ENCODE measurements around the gene ITGAX. TPM values are rescaled to one million over a fixed set of nuclear protein-coding genes. Genes with fewer than 3 reads are reported as not detected.

ITGAX gene
- total and polyA plus RNA-seq, 7 donors, result 0.34 to 2.6 (median 1.7) TPM

DNA sequence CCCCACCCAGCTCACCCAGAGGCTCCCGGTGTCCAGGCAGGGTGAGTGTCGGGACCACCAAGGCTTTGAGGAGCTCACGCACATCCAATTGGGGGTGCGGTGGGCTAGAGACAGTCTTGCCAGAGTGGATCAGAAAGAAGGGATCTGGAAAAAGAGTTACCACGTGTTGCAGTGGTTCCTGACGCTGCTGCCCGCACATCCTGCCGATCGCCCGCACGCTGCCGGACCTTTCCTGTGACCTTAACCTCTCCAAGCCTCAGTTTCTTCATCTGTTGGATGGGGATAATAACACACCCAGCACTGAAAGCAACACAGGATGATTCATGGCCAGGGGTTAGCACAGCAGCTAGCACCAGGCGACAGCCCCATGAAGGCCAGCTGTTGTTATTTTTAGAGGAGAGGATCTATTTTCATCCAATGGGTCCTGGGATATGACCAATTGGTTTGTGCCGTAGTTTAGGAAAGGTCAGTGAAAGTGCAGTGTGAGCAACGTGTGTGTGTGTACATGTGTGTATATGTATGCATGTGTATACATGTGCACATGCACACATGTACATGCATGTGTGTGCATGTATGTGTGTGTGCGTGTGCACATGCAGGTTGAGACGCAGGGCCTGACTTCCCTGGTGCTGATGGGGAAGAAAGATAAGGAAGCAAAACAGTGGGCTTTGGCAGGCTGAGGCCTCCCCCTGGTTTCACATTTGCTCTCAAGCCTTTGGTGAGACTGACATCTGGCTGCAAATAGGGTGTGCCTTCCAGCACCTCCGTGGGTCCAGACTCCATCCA is 2.5 kb downstream of the ITGAX start:
- H3K27ac ChIP-seq, result no peak overlapping the region

DNA sequence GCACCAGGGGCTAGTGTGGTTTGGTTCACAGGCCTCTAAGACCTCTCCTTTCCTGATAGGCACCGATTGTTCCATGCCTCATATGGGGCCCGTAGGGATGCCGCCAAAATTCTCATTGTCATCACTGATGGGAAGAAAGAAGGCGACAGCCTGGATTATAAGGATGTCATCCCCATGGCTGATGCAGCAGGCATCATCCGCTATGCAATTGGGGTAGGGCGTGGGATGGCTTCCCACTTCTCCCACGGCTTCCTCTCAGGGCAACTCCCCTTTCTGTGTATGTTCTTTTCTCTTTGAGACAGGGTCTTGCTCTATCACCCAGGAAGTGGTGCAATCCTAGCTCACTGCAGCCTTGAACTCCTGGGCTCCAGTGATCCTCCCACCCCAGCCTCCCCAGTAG is 5.3 kb downstream of the ITGAX start:
- H3K4me3 ChIP-seq, result no peak overlapping the region
- DNase-seq (peak in 1 of 2 donors; percentile 23), ATAC-seq (no peak)
- no peaks in the 10 kb centered on the region for H3K27me3 ChIP-seq (ENCODE audit: insufficient read depth in 3 of 3, low read length in 2 of 3)
- TF ChIP-seq, protein P1, sequence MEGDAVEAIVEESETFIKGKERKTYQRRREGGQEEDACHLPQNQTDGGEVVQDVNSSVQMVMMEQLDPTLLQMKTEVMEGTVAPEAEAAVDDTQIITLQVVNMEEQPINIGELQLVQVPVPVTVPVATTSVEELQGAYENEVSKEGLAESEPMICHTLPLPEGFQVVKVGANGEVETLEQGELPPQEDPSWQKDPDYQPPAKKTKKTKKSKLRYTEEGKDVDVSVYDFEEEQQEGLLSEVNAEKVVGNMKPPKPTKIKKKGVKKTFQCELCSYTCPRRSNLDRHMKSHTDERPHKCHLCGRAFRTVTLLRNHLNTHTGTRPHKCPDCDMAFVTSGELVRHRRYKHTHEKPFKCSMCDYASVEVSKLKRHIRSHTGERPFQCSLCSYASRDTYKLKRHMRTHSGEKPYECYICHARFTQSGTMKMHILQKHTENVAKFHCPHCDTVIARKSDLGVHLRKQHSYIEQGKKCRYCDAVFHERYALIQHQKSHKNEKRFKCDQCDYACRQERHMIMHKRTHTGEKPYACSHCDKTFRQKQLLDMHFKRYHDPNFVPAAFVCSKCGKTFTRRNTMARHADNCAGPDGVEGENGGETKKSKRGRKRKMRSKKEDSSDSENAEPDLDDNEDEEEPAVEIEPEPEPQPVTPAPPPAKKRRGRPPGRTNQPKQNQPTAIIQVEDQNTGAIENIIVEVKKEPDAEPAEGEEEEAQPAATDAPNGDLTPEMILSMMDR (IDR thresholded peaks at IDR 0.05), result no peak
- 85 to 87% (median 86%) methylated on average over 7 of the region's 7 CpGs for WGBS, 3 donors
- no peaks in the 10 kb centered on the region for H3K9me3 ChIP-seq
- intact Hi-C loops (cut with DNase I), result no loop called here
- H3K36me3 ChIP-seq (ENCODE audit: insufficient read depth in 1 of 2, low read depth in 1 of 2), result no peaks in the 10 kb centered on the region
- H3K4me1 ChIP-seq, result peaks cover 6% of the 10 kb centered on the region
- H3K27ac ChIP-seq, result no peak overlapping the region

More for the DNA sequence above, 2.5 kb downstream of the ITGAX start:
- intact Hi-C loops (cut with DNase I), result no loop called here
- Histone ChIP-seq H3K4me1 (peaks cover 6% of the 10 kb centered on the region), H3K27me3 (ENCODE audit: insufficient read depth in 3 of 3, low read length in 2 of 3) (no peaks in the 10 kb centered on the region), H3K4me3 (peak overlapping the region; percentile 15), H3K36me3 (ENCODE audit: insufficient read depth in 1 of 2, low read depth in 1 of 2) (no peaks in the 10 kb centered on the region), H3K9me3 (no peaks in the 10 kb centered on the region)
- TF ChIP-seq, protein P1 (IDR thresholded peaks at IDR 0.05), result no peak
- DNase-seq (peak in 1 of 2 donors; percentile 68), ATAC-seq (peak; percentile 77 to 96 (median 93))
- WGBS, 3 donors, result 60 to 65% (median 63%) methylated on average over 18 of the region's 18 CpGs

DNA sequence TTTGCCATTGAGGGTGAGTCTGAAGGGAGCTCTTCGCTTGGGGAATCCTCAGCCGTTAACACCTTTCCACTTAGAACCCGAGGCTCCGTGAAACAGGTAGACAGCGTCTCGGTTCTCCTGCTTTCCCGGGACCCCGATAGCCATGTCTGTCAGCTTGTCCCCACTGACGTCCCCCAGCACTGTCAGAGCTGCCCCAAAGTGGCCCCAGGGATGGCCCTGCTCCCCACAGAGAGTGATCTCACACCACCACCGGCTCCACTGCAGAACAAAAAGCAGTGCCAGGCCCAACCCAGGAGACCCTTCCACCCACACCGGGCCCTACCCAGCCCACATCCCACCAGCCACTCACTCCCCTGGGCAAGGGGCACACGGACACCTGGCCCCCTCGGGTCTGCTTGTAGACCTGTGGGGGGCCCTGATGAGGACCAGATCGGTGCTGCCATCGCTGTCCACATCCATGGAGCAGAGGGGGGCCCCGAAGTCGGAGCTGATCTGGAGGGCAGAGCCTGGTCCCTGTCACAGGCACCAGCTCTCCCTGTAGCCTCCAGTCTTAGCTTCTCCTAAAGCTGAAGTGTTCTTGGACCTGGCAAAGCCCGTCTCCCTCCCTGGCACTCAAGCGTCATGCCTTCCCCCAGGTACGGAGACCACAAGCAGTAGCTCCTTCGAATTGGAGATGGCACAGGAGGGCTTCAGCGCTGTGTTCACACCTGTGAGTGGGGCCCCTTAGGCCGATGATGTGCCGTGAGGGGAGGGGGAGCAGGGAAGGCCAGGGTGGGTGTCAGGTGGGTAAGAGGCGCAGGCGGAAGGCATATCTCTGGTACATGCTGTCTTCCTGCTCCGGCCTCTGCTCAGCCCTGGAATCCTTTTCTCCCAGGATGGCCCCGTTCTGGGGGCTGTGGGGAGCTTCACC is 6.5 kb downstream of the ITGAX start:
- intact Hi-C loops (cut with DNase I), result no loop called here

DNA sequence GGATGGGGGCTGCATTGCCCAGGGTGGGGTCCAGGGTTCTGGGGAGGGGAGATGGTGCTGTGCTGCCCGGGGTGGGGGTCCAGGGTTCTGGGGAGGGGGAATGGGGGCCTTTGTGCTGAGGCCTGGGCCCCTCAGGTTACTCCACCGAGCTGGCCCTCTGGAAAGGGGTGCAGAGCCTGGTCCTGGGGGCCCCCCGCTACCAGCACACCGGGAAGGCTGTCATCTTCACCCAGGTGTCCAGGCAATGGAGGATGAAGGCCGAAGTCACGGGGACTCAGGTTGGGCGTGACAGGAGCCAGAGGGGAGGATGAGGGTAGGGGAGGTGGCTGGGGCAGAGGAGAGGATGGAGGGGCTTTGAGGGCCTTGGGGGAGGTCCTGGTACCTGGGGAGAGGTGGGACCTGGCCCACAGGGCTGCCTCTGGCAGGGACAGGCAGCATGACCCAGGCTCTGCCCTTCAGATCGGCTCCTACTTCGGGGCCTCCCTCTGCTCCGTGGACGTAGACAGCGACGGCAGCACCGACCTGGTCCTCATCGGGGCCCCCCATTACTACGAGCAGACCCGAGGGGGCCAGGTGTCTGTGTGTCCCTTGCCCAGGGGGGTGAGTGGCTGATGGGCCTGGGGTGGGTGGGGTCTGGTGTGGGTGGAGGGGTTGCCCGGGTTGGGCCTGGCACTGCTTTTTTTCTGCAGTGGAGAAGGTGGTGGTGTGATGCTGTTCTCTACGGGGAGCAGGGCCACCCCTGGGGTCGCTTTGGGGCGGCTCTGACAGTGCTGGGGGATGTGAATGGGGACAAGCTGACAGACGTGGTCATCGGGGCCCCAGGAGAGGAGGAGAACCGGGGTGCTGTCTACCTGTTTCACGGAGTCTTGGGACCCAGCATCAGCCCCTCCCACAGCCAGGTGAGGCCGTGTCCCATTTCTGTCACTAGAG is 7.8 kb downstream of the ITGAX start:
- intact Hi-C loops (cut with DNase I), result no loop called here
- TF ChIP-seq, protein P1 (IDR thresholded peaks at IDR 0.05), result no peak
- no peak overlapping the region for H3K4me3 ChIP-seq
- peak in 1 of 2 donors; percentile 34 for DNase-seq
- H3K27ac ChIP-seq, result no peak overlapping the region
- 83 to 89% (median 83%) methylated on average over 18 to 26 of the region's 26 CpGs for WGBS, 3 donors
- H3K36me3 ChIP-seq (ENCODE audit: insufficient read depth in 1 of 2, low read depth in 1 of 2), result no peaks in the 10 kb centered on the region
- peaks cover 5% of the 10 kb centered on the region for H3K4me1 ChIP-seq
- peak in 1 of 4 donors; percentile 28 for ATAC-seq
- no peaks in the 10 kb centered on the region for H3K27me3 ChIP-seq (ENCODE audit: insufficient read depth in 3 of 3, low read length in 2 of 3)
- no peaks in the 10 kb centered on the region for H3K9me3 ChIP-seq

More for the DNA sequence above, 6.5 kb downstream of the ITGAX start:
- no peaks in the 10 kb centered on the region for H3K9me3 ChIP-seq
- no peaks in the 10 kb centered on the region for H3K27me3 ChIP-seq (ENCODE audit: insufficient read depth in 3 of 3, low read length in 2 of 3)
- H3K36me3 ChIP-seq (ENCODE audit: insufficient read depth in 1 of 2, low read depth in 1 of 2), result no peaks in the 10 kb centered on the region
- H3K4me1 ChIP-seq, result peaks cover 6% of the 10 kb centered on the region
- no peak for ATAC-seq
- WGBS, 3 donors, result 80 to 82% (median 81%) methylated on average over 27 to 28 of the region's 28 CpGs
- TF ChIP-seq, protein P1 (IDR thresholded peaks at IDR 0.05), result no peak
- H3K27ac ChIP-seq, result no peak overlapping the region
- DNase-seq, result peak in 1 of 2 donors; percentile 37
- H3K4me3 ChIP-seq, result no peak overlapping the region

All from psoas muscle (tissue), 8 donors.